Limb (tissue), 2 donors: ENCODE measurements around the gene BRPF3.

Experiments
- DNase-seq, 2 donors: peaks; one replicate each; pipeline ENCODE4 v3.0.0-alpha.2; 2016; ENCODE audit errors: extremely low spot score in 2 of 2

Gene BRPF3

GRCh38 chr6:36229223-36229622, 32.7 kb downstream of the BRPF3 start:
- DNase-seq, result no peak

GRCh38 chr6:36230371-36230770, 33.8 kb downstream of the BRPF3 start:
- DNase-seq, result no peak

- no peak for DNase-seq
Observed at GRCh38 chr6:36232172-36232571, 35.6 kb downstream of the BRPF3 start.

GRCh38 chr6:36235309-36235708, 38.8 kb downstream of the BRPF3 start:
- DNase-seq, result no peak

- no peak for DNase-seq
Observed at GRCh38 chr6:36235862-36236261, 39.3 kb downstream of the BRPF3 start.

GRCh38 chr6:36239774-36240173, 43.2 kb downstream of the BRPF3 start:
- DNase-seq, result no peak

GRCh38 chr6:36241728-36242127, 45.2 kb downstream of the BRPF3 start:
- DNase-seq, result no peak

GRCh38 chr6:36242161-36242560, 45.6 kb downstream of the BRPF3 start:
- DNase-seq, result no peak

- no peak for DNase-seq
Observed at GRCh38 chr6:36242626-36243025, 46.1 kb downstream of the BRPF3 start.

- no peak for DNase-seq
Observed at GRCh38 chr6:36243562-36244212, 47.1 kb downstream of the BRPF3 start.

- DNase-seq, result no peak
Observed at GRCh38 chr6:36244641-36245280, 48.2 kb downstream of the BRPF3 start.

- DNase-seq, result no peak
Observed at GRCh38 chr6:36245572-36246061, 49.1 kb downstream of the BRPF3 start.

GRCh38 chr6:36246506-36247268, 50.1 kb downstream of the BRPF3 start:
- DNase-seq, result no peak

GRCh38 chr6:36247693-36248092, 51.1 kb downstream of the BRPF3 start:
- no peak for DNase-seq

GRCh38 chr6:36248980-36249379, 52.4 kb downstream of the BRPF3 start:
- no peak for DNase-seq

GRCh38 chr6:36249536-36249935, 53.0 kb downstream of the BRPF3 start:
- DNase-seq, result no peak

GRCh38 chr6:36252005-36252404, 55.5 kb downstream of the BRPF3 start:
- DNase-seq, result no peak

GRCh38 chr6:36263390-36264000, 67.0 kb downstream of the BRPF3 start:
- no peak for DNase-seq

GRCh38 chr6:36265744-36266143, 69.2 kb downstream of the BRPF3 start:
- no peak for DNase-seq

GRCh38 chr6:36266913-36267644, 70.5 kb downstream of the BRPF3 start:
- DNase-seq, result no peak

- DNase-seq, result no peak
Observed at GRCh38 chr6:36267731-36268477, 71.4 kb downstream of the BRPF3 start.
